GM21423 (cell line): ENCODE data around the gene TOB1.

Source experiments
- ATAC-seq: cut with Tn5 transposase; IDR thresholded peaks from one replicate; pipeline ENCODE4 v1.9.1; 2021; ENCODE audit warnings: mild to moderate bottlenecking, moderate library complexity; ENCODE audit not compliant: unreplicated experiment

The TOB1 gene

GRCh38 chr17:50866261-50866949 is at the start of gene TOB1:
Gene TOB1 (minus strand): TSS chr17:50866354. CDS start chr17:50864017, 2,337 bp downstream.
- peak; percentile 69 for ATAC-seq

- no peak for ATAC-seq
Measured at GRCh38 chr17:50914505-50915063, 48.4 kb upstream of the TOB1 start.

- ATAC-seq = no peak
Measured at GRCh38 chr17:50913120-50913519, 47.0 kb upstream of the TOB1 start.

- ATAC-seq = no peak
Measured at GRCh38 chr17:50911890-50912289, 45.7 kb upstream of the TOB1 start.

- ATAC-seq = no peak
Measured at GRCh38 chr17:50911450-50911849, 45.3 kb upstream of the TOB1 start.

GRCh38 chr17:50909765-50910605 is 43.8 kb upstream of the TOB1 start:
- ATAC-seq = no peak

- no peak for ATAC-seq
Measured at GRCh38 chr17:50908860-50909764, 43.0 kb upstream of the TOB1 start.

GRCh38 chr17:50908140-50908859 is 42.1 kb upstream of the TOB1 start:
- no peak for ATAC-seq

GRCh38 chr17:50906443-50906842 is 40.3 kb upstream of the TOB1 start:
- no peak for ATAC-seq

GRCh38 chr17:50905460-50905803 is 39.3 kb upstream of the TOB1 start:
- ATAC-seq = no peak

GRCh38 chr17:50904518-50905459 is 38.6 kb upstream of the TOB1 start:
- no peak for ATAC-seq

- ATAC-seq = no peak
Measured at GRCh38 chr17:50903604-50904517, 37.7 kb upstream of the TOB1 start.

GRCh38 chr17:50902372-50903353 is 36.5 kb upstream of the TOB1 start:
- ATAC-seq = no peak

- ATAC-seq = no peak
Measured at GRCh38 chr17:50900383-50900892, 34.3 kb upstream of the TOB1 start.

- no peak for ATAC-seq
Measured at GRCh38 chr17:50899559-50900319, 33.6 kb upstream of the TOB1 start.

GRCh38 chr17:50899005-50899460 is 32.9 kb upstream of the TOB1 start:
- no peak for ATAC-seq
